Keratinocyte (primary cell): ENCODE data around the gene GRAMD1A. TPM values are rescaled to one million over a fixed set of nuclear protein-coding genes. Genes with fewer than 3 reads are reported as not detected.

Experiments used
- DNase-seq: peaks from one replicate; pipeline ENCODE4 v3.0.0-alpha.2; 2011; ENCODE audit warnings: low read depth, missing footprints, low spot score
- FAIRE-seq: peaks from 2 replicates; lab custom pipeline; 2011; peaks lifted over from hg19 to GRCh38; lab: Jason Lieb, UNC
- H2AFZ ChIP-seq: 2 replicates; pipeline ENCODE4 v1.6.0; 2012; ENCODE audit warnings: low read length, control low read depth, inconsistent platforms; ENCODE audit not compliant: control insufficient read depth
- H3K27ac ChIP-seq: 2 replicates; pipeline ENCODE4 v1.5.1; 2011; ENCODE audit warnings: low read length; ENCODE audit not compliant: control insufficient read depth, insufficient read depth
- H3K27me3 ChIP-seq: 3 replicates; pipeline ENCODE4 v1.6.0; 2011; ENCODE audit warnings: low read length; ENCODE audit not compliant: control insufficient read depth, insufficient read depth; ENCODE audit errors: extremely low read depth
- H3K36me3 ChIP-seq, 2 experiments: 2 replicates in 1 of 2; 3 replicates in 1 of 2; pipeline ENCODE4 v1.5.1; 2011; ENCODE audit warnings: low read length in 2 of 2, mild to moderate bottlenecking in 1 of 2; ENCODE audit not compliant: control insufficient read depth in 2 of 2, insufficient read depth in 2 of 2; ENCODE audit errors: extremely low read depth in 1 of 2
- H3K4me1 ChIP-seq: 3 replicates; pipeline ENCODE4 v1.5.1; 2011; ENCODE audit warnings: low read length; ENCODE audit not compliant: control insufficient read depth, insufficient read depth; ENCODE audit errors: extremely low read depth
- H3K4me2 ChIP-seq: 3 replicates; pipeline ENCODE4 v1.6.0; 2011; ENCODE audit warnings: low read depth, low read length; ENCODE audit not compliant: control insufficient read depth, insufficient read depth; ENCODE audit errors: extremely low read depth
- H3K4me3 ChIP-seq, 3 experiments: fragments of 200-600 bp in 1 of 3; sonication (generic) in 1 of 3; 2 replicates in 2 of 3; 3 replicates in 1 of 3; pipeline ENCODE4 v1.5.1; 2011 to 2016; ENCODE audit warnings: low read length in 3 of 3, mild to moderate bottlenecking in 3 of 3, control low read depth in 2 of 3, inconsistent platforms in 1 of 3, low read depth in 1 of 3, mixed read lengths in 1 of 3, mixed run types in 1 of 3, moderate library complexity in 1 of 3; ENCODE audit not compliant: control insufficient read depth in 2 of 3, insufficient read depth in 2 of 3; ENCODE audit errors: extremely low read depth in 1 of 3
- H3K79me2 ChIP-seq: 2 replicates; pipeline ENCODE4 v1.6.0; 2012; ENCODE audit warnings: low read length; ENCODE audit not compliant: control insufficient read depth, insufficient read depth
- H3K9ac ChIP-seq: 3 replicates; pipeline ENCODE4 v1.6.0; 2011; ENCODE audit warnings: low read length; ENCODE audit not compliant: control insufficient read depth, insufficient read depth; ENCODE audit errors: extremely low read depth
- H3K9me1 ChIP-seq: 3 replicates; pipeline ENCODE4 v1.6.0; 2011; ENCODE audit warnings: low read length; ENCODE audit not compliant: control insufficient read depth, insufficient read depth; ENCODE audit errors: extremely low read depth
- H3K9me3 ChIP-seq: 2 replicates; pipeline ENCODE4 v1.5.1; 2012; ENCODE audit warnings: low read depth, low read length; ENCODE audit not compliant: control insufficient read depth
- H4K20me1 ChIP-seq: 3 replicates; pipeline ENCODE4 v1.6.0; 2011; ENCODE audit warnings: low read length; ENCODE audit not compliant: control insufficient read depth, insufficient read depth; ENCODE audit errors: extremely low read depth
- EZH2 ChIP-seq: IDR thresholded peaks from one replicate; pipeline ENCODE4 v1.6.1; 2012; ENCODE audit warnings: inconsistent platforms, mild to moderate bottlenecking, low read length, moderate library complexity
- dilution Hi-C: fragments of 300-500 bp; cut with MboI; formaldehyde crosslinking; loops from one replicate; pipeline ENCODE4 v1.7.0; 2020; ENCODE audit warnings: low sequenced_read_pairs; ENCODE audit not compliant: extremely low pct_ligation_motif_present
- polyA plus RNA-seq, 5 experiments: library from polyadenylated mRNA; depleted of rRNA in 3 of 5; stranded (reverse) in 3 of 5; stranded (forward) in 1 of 5; unstranded in 1 of 5; fragments of >200 nt; gene quantifications; 1 replicate in 1 of 5; 2 replicates in 3 of 5; 3 replicates in 1 of 5; pipeline versions ENCODE4 v1.2.1 to v1.2.3, GENCODE V29; 2011 to 2012; ENCODE audit warnings: missing spikeins in 2 of 5, low read depth in 1 of 5, low replicate concordance in 1 of 5
- TF ChIP-seq, protein P1 (sequence below), 3 experiments: IDR thresholded peaks in 1 of 3; conservative IDR thresholded peaks in 1 of 3; optimal IDR thresholded peaks in 1 of 3; 2 replicates in 2 of 3; 3 replicates in 1 of 3; pipeline versions ENCODE3 to v1.5.1; 2011; ENCODE audit warnings: low read length in 3 of 3, mild to moderate bottlenecking in 3 of 3, moderate library complexity in 2 of 3, control low read depth in 1 of 3, inconsistent platforms in 1 of 3; ENCODE audit not compliant: insufficient read depth in 2 of 3; ENCODE audit errors: extremely low read depth in 1 of 3

GRAMD1A gene
- polyA plus RNA-seq, 1 donor (not counting 4 experiments of a cell fraction or from before 2014, with no cell fraction given), result 24.6 TPM

GRCh38 chr19:34985249-34986022, 14.7 kb upstream of the GRAMD1A start:
- no peak overlapping the region for H3K4me2 ChIP-seq
- H3K9ac ChIP-seq, result no peak overlapping the region
- peaks cover 1% of the 10 kb centered on the region for H3K27me3 ChIP-seq
- no peak for TF ChIP-seq EZH2
- TF ChIP-seq, protein P1, sequence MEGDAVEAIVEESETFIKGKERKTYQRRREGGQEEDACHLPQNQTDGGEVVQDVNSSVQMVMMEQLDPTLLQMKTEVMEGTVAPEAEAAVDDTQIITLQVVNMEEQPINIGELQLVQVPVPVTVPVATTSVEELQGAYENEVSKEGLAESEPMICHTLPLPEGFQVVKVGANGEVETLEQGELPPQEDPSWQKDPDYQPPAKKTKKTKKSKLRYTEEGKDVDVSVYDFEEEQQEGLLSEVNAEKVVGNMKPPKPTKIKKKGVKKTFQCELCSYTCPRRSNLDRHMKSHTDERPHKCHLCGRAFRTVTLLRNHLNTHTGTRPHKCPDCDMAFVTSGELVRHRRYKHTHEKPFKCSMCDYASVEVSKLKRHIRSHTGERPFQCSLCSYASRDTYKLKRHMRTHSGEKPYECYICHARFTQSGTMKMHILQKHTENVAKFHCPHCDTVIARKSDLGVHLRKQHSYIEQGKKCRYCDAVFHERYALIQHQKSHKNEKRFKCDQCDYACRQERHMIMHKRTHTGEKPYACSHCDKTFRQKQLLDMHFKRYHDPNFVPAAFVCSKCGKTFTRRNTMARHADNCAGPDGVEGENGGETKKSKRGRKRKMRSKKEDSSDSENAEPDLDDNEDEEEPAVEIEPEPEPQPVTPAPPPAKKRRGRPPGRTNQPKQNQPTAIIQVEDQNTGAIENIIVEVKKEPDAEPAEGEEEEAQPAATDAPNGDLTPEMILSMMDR (optimal IDR thresholded peaks at IDR 0.05 in 1 of 3, IDR thresholded peaks at IDR 0.05 in 1 of 3, conservative IDR thresholded peaks at IDR 0.05 in 1 of 3; ENCODE audit: extremely low read depth in 1 of 3, insufficient read depth in 2 of 3, low read length in 3 of 3), result peak in 1 of 3 experiments; percentile 16
- no peaks in the 10 kb centered on the region for H3K36me3 ChIP-seq
- no peaks in the 10 kb centered on the region for H3K9me3 ChIP-seq
- no peak overlapping the region for H3K4me3 ChIP-seq
- H3K9me1 ChIP-seq, result no peaks in the 10 kb centered on the region
- dilution Hi-C loops, result no loop called here
- no peaks in the 10 kb centered on the region for H4K20me1 ChIP-seq
- H3K4me1 ChIP-seq, result no peaks in the 10 kb centered on the region
- no peak overlapping the region for H3K27ac ChIP-seq
- no peaks in the 10 kb centered on the region for H3K79me2 ChIP-seq
- DNase-seq (no peak), FAIRE-seq (no peak)
- peak overlapping the region; percentile 62 for H2AFZ ChIP-seq

DNA sequence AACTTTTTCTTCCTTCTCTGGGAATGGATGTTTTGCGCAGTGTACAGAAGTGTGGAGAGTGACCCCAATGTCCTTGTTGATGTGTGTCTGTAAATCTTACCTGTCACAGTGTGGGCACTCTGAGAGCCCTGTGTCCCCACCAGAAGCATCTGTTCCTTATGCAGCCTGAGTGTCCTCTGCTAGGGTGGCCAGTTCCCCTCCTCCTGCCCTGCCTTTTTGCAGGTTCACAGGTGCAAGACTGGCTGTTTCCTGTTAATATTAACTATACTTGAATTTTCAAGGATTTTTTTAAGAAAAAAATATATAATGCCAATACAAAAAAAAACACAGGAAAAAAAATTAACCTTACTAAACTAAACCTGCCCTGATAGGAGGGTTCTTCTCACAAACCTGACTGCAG, 12.0 kb upstream of the GRAMD1A start:
- FAIRE-seq (no peak), DNase-seq (no peak)
- Histone ChIP-seq H3K4me3 (no peak overlapping the region), H3K79me2 (no peaks in the 10 kb centered on the region), H3K27me3 (peaks cover 7% of the 10 kb centered on the region), H4K20me1 (no peaks in the 10 kb centered on the region), H3K36me3 (no peaks in the 10 kb centered on the region), H3K4me1 (no peaks in the 10 kb centered on the region), H3K4me2 (no peak overlapping the region), H3K9ac (no peak overlapping the region), H3K27ac (no peak overlapping the region), H3K9me1 (no peaks in the 10 kb centered on the region), H2AFZ (no peak overlapping the region), H3K9me3 (no peaks in the 10 kb centered on the region)
- dilution Hi-C loops, result no loop called here
- TF ChIP-seq, protein P1 (optimal IDR thresholded peaks at IDR 0.05 in 1 of 3, IDR thresholded peaks at IDR 0.05 in 1 of 3, conservative IDR thresholded peaks at IDR 0.05 in 1 of 3; ENCODE audit: extremely low read depth in 1 of 3, insufficient read depth in 2 of 3, low read length in 3 of 3), result no peak
- no peak for TF ChIP-seq EZH2
